Placental epithelial cell (primary cell): ENCODE results near the gene CEP295NL. TPM values are rescaled to one million over a fixed set of nuclear protein-coding genes. Genes with fewer than 3 reads are reported as not detected.

Experiments used
- total RNA-seq: library from RNA; depleted of rRNA; stranded (reverse); fragments of >200 nt; gene quantifications from 2 replicates; pipeline ENCODE4 v1.2.3, GENCODE V29; 2012

CEP295NL gene
- total RNA-seq, result 2.5 and 2.7 TPM in 2 replicates

GRCh38 chr17:78903101-78903779, at the start of gene CEP295NL:
Gene CEP295NL, minus strand, starts transcription at chr17:78903201. Its CDS starts 1,373 bp downstream, at chr17:78901828.

GRCh38 chr17:78925234-78925633, 22.2 kb upstream of the CEP295NL start, which contains the start of gene TIMP2:
Gene TIMP2, minus strand, starts transcription at chr17:78925387. Its CDS starts 299 bp downstream, at chr17:78925088.

GRCh38 chr17:78840780-78841611, 62.0 kb downstream of the CEP295NL start, which contains the start of gene USP36:
Gene USP36, minus strand, starts transcription at chr17:78840814. Its CDS starts 4,451 bp downstream, at chr17:78836363.

Other genes with a start within 250 kb of the CEP295NL start
- gene CYTH1, start 120.9 kb downstream of the CEP295NL start, total RNA-seq, result 36.1 and 51.1 TPM in 2 replicates
- gene USP36, start 62.4 kb downstream of the CEP295NL start, total RNA-seq, result 26.3 and 30.9 TPM in 2 replicates
- 64.5 and 73.0 TPM in 2 replicates for gene TIMP2, start 22.2 kb upstream of the CEP295NL start, total RNA-seq
- gene LGALS3BP, start 76.7 kb upstream of the CEP295NL start, total RNA-seq, result 56.4 and 117 TPM in 2 replicates
- 64.0 and 84.4 TPM in 2 replicates for gene CANT1, start 106.6 kb upstream of the CEP295NL start, total RNA-seq
- 3.1 TPM in 2 replicates for gene C1QTNF1, start 121.0 kb upstream of the CEP295NL start, total RNA-seq
- 7.8 and 16.5 TPM in 2 replicates for gene ENGASE, start 171.6 kb upstream of the CEP295NL start, total RNA-seq